Left lung (tissue), 10 donors: ENCODE results near the gene KDM5A. TPM values are rescaled to one million over a fixed set of nuclear protein-coding genes. Genes with fewer than 3 reads are reported as not detected.
A peak's percentile ranks its signal among the peaks of the same experiment; 100 is the strongest.
"Not testable (repeated sequence)": the region's sequence is repeated elsewhere in the genome, so short reads cannot be mapped to it uniquely, and the experiment has no call there.

Experiments used
- ATAC-seq: fragments of 200-7000 bp; cut with Tn5 transposase; one replicate; pipeline ENCODE4 v1.9.1; 2020; ENCODE audit warnings: moderate library complexity
- DNase-seq, 4 donors: peaks; one replicate each; pipeline ENCODE4 v3.0.0-alpha.2; 2013 to 2020
- H3K27ac ChIP-seq, 2 donors: fragments of 200-600 bp; sonication (generic) in 1 of 2; one replicate each; pipeline versions ENCODE4 v1.5.0 to v1.8.0; 2020 to 2021
- H3K27me3 ChIP-seq, 2 donors: fragments of 200-600 bp; sonication (generic) in 1 of 2; one replicate each; pipeline versions ENCODE4 v1.5.0 to v1.8.0; 2020 to 2021
- H3K36me3 ChIP-seq, 2 donors: fragments of 200-600 bp; sonication (generic) in 1 of 2; one replicate each; pipeline versions ENCODE4 v1.5.0 to v1.8.0; 2020 to 2021
- H3K4me1 ChIP-seq, 2 donors: fragments of 200-600 bp; one replicate each; pipeline ENCODE4 v1.8.0; 2021
- H3K4me3 ChIP-seq, 2 donors: fragments of 200-600 bp; sonication (generic) in 1 of 2; one replicate each; pipeline versions ENCODE4 v1.5.0 to v1.8.0; 2020 to 2021; ENCODE audit warnings: mild to moderate bottlenecking in 1 of 2
- H3K9me3 ChIP-seq, 2 donors: fragments of 200-600 bp; sonication (generic) in 1 of 2; one replicate each; pipeline versions ENCODE4 v1.5.0 to v1.8.0; 2020 to 2021
- intact Hi-C, 2 donors: fragments of 100-400 bp; cut with DNase I; formaldehyde crosslinking; loops; one replicate each; pipeline versions ENCODE4 v1.11.2 to v1.14.2; 2022
- polyA plus RNA-seq, 6 donors: library from polyadenylated mRNA; unstranded; fragments of 120-200 nt; gene quantifications; one replicate each; pipeline ENCODE4 v1.2.1, GENCODE V29; 2013; ENCODE audit not compliant: insufficient read length in 6 of 6
- total RNA-seq, 2 donors: library from RNA; stranded (reverse); fragmentation: NEBNext Ultra II Directional; extraction: Animal tissue kit (Norgen Biotek cat#: 25700); gene quantifications; one replicate each; pipeline ENCODE4 v1.2.1, GENCODE V29; 2021
- TF ChIP-seq, protein P1 (sequence below), 2 donors: fragments of 200-600 bp; sonication (generic) in 1 of 2; IDR thresholded peaks; one replicate each; pipeline versions ENCODE4 v1.5.0 to v1.8.0; 2021; ENCODE audit warnings: antibody characterized with exemption in 2 of 2
- donor health status: DM: no; HTN: yes; CAD: no.
- donor health status: DM: no; HTN: no; CAD: no.

Gene KDM5A
- total and polyA plus RNA-seq, 8 donors = 41.2 to 66.9 (median 51.5) TPM

- DNase-seq = no peak
- Histone ChIP-seq H3K9me3 (no peaks in the 10 kb centered on the region), H3K36me3 (peaks cover 13 to 98% of the 10 kb centered on the region in 2 donors), H3K27ac (no peak overlapping the region), H3K4me1 (no peaks in the 10 kb centered on the region), H3K4me3 (no peak overlapping the region), H3K27me3 (no peaks in the 10 kb centered on the region)
- intact Hi-C loops = no loop called here
- no peak for ATAC-seq
- TF ChIP-seq, protein P1, sequence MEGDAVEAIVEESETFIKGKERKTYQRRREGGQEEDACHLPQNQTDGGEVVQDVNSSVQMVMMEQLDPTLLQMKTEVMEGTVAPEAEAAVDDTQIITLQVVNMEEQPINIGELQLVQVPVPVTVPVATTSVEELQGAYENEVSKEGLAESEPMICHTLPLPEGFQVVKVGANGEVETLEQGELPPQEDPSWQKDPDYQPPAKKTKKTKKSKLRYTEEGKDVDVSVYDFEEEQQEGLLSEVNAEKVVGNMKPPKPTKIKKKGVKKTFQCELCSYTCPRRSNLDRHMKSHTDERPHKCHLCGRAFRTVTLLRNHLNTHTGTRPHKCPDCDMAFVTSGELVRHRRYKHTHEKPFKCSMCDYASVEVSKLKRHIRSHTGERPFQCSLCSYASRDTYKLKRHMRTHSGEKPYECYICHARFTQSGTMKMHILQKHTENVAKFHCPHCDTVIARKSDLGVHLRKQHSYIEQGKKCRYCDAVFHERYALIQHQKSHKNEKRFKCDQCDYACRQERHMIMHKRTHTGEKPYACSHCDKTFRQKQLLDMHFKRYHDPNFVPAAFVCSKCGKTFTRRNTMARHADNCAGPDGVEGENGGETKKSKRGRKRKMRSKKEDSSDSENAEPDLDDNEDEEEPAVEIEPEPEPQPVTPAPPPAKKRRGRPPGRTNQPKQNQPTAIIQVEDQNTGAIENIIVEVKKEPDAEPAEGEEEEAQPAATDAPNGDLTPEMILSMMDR (IDR thresholded peaks at IDR 0.05) = no peak
Observed at GRCh38 chr12:318759-319515, 70.2 kb downstream of the KDM5A start.

DNA sequence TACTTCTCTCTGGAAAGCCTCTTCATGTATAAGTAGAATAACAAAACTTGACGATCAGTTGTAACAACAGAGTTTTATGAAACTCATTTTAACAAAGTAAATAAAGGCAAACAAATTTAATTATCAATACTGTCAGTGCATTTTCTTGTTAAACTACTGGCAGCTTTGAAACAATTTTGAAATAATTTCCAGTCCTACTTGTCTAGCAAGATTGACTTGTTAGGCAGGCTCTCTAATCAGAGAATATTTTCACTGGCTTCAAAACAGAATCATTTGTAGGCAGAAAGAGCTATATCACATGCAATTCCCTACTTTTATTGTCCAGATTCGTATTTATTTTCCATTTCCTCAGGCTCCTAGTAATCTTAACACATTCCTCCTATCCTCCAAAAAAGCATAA, 80.6 kb downstream of the KDM5A start:
- Histone ChIP-seq H3K27me3 (no peaks in the 10 kb centered on the region), H3K36me3 (peaks cover 0 to 100% of the 10 kb centered on the region in 2 donors)
- peak in 1 of 4 donors; percentile 18 for DNase-seq

GRCh38 chr12:307406-307805, 81.7 kb downstream of the KDM5A start:
- Histone ChIP-seq H3K36me3 (peaks cover 0 to 99% of the 10 kb centered on the region in 2 donors), H3K4me3 (no peak overlapping the region), H3K9me3 (no peaks in the 10 kb centered on the region), H3K27ac (no peak overlapping the region), H3K4me1 (no peaks in the 10 kb centered on the region), H3K27me3 (no peaks in the 10 kb centered on the region)
- no peak for DNase-seq
- intact Hi-C loops = no loop called here
- TF ChIP-seq, protein P1 (IDR thresholded peaks at IDR 0.05) = no peak
- ATAC-seq = no peak

More for the DNA sequence above, 80.6 kb downstream of the KDM5A start:
- Histone ChIP-seq H3K27ac (no peak overlapping the region), H3K4me1 (no peaks in the 10 kb centered on the region), H3K9me3 (no peaks in the 10 kb centered on the region), H3K4me3 (no peak overlapping the region)
- intact Hi-C loops = no loop called here
- TF ChIP-seq, protein P1 (IDR thresholded peaks at IDR 0.05) = no peak
- no peak for ATAC-seq

DNA sequence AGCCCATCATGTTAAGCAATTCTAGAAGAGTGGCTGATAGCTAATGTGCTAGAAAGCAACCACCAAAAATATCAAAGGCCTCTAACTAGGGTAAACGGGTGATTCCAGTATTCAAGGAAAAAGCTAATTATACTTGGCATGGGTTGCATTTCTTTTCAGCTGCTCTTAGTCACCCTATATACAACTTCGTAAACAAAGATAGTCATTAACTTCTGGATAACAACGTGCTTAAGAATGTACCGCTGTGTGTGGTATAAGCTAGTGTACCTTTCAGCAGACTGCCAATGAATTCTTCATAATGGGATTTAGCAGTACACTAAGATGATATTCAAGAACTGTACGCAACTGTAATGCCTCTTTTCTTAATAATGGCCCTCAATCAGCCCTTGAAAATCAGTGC, 84.3 kb downstream of the KDM5A start:
- no peaks in the 10 kb centered on the region for H3K9me3 ChIP-seq
- H3K4me1 ChIP-seq = no peaks in the 10 kb centered on the region
- ATAC-seq (no peak), DNase-seq (peak in 1 of 4 donors; percentile 17)
- peaks cover 0 to 86% of the 10 kb centered on the region in 2 donors for H3K36me3 ChIP-seq
- H3K27ac ChIP-seq = no peak overlapping the region
- no peaks in the 10 kb centered on the region for H3K27me3 ChIP-seq
- no peak overlapping the region for H3K4me3 ChIP-seq
- TF ChIP-seq, protein P1 (IDR thresholded peaks at IDR 0.05) = no peak
- intact Hi-C loops = no loop called here

DNA sequence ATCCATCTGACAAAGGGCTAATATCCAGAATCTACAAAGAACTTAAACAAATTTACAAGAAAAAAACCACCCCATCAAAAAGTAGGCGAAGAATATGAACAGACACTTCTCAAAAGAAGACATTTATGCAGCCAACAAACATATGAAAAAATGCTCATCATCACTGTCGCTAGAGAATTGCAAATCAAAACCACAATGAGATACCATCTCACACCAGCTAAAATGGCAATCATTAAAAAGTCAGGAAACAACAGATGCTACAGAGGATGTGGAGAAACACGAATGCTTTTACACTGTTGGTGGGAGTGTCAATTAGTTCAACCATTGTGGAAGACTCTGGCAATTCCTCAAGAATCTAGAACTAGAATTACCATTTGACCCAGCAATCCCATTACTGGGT, 86.4 kb downstream of the KDM5A start:
- H3K27ac ChIP-seq, H3K4me1 ChIP-seq, ATAC-seq, H3K4me3 ChIP-seq, H3K9me3 ChIP-seq, DNase-seq, H3K27me3 ChIP-seq, intact Hi-C loops: not testable (repeated sequence)
- peaks cover 0 to 86% of the 10 kb centered on the region in 2 donors for H3K36me3 ChIP-seq

DNA sequence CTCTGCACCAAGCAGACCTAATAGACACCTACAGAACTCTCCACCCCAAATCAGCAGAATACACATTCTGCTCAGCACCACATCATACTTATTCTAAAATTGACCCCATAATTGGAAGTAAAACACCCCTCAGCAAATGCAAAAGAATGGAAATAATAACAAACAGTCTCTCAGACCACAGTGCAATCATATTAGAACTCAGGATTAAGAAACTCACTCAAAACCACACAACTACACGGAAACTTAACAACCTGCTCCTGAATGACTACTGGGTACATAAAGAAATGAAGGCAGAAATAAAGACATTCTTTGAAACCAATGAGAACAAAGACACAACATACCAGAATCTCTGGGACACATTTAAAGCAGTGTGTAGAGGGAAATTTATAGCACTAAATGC, 89.0 kb downstream of the KDM5A start:
- H3K4me3 ChIP-seq, H3K4me1 ChIP-seq: not testable (repeated sequence)

DNA sequence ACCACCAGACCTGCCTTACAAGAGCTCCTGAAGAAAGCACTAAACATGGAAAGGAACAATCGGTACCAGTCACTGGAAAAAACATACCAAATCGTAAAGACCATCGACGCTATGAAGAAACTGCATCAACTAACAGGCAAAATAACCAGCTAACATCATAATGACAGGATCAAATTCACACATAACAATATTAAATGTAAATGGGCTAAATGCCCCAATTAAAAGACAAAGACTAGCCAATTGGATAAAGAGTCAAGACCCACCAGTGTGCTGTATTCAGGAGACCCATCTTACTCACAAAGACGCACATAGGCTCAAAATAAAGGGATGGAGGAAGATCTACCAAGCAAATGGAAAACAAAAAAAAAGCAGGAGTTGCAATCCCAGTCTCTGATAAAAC, 89.6 kb downstream of the KDM5A start:
- H3K27ac ChIP-seq, H3K27me3 ChIP-seq, H3K9me3 ChIP-seq, intact Hi-C loops, DNase-seq, H3K4me1 ChIP-seq, ATAC-seq, H3K4me3 ChIP-seq: not testable (repeated sequence)
- H3K36me3 ChIP-seq = peaks cover 0 to 86% of the 10 kb centered on the region in 2 donors

More for the DNA sequence above, 89.0 kb downstream of the KDM5A start:
- peaks cover 0 to 86% of the 10 kb centered on the region in 2 donors for H3K36me3 ChIP-seq
- H3K27me3 ChIP-seq, H3K27ac ChIP-seq, ATAC-seq, H3K9me3 ChIP-seq, intact Hi-C loops, DNase-seq: not testable (repeated sequence)

GRCh38 chr12:298059-298458, 91.1 kb downstream of the KDM5A start:
- H3K4me1 ChIP-seq, H3K9me3 ChIP-seq: not testable (repeated sequence)

More at GRCh38 chr12:298059-298458, 91.1 kb downstream of the KDM5A start:
- DNase-seq = peak in 1 of 4 donors; percentile 51
- H3K27me3 ChIP-seq, intact Hi-C loops, ATAC-seq, H3K4me3 ChIP-seq, H3K27ac ChIP-seq: not testable (repeated sequence)
- H3K36me3 ChIP-seq = peaks cover 0 to 86% of the 10 kb centered on the region in 2 donors
